MCF 10A (cell line): ENCODE measurements around the gene VAMP4. TPM values are rescaled to one million over a fixed set of nuclear protein-coding genes. Genes with fewer than 3 reads are reported as not detected.
A peak's percentile ranks its signal among the peaks of the same experiment; 100 is the strongest.

Experiments used
- BruUV-seq: library from RNA; stranded (reverse); fragments of 400-500 nt; replicated peaks from 2 replicates; lab custom pipeline; 2021; lab: Mats Ljungman, UMichigan
- CTCF ChIA-PET: fragments of 300-600 bp; sonication (Branson Sonifier 250); formaldehyde crosslinking; extraction: SDS; loops from one replicate; lab custom pipeline; 2021; ENCODE audit warnings: antibody characterized with exemption, inconsistent platforms; lab: Yijun Ruan, JAX
- POLR2A ChIA-PET: fragments of 300-600, 350-650 bp; sonication (Branson Sonifier 250); formaldehyde crosslinking; extraction: SDS; loops from one replicate; lab custom pipeline; 2020; ENCODE audit warnings: antibody characterized with exemption, inconsistent platforms; lab: Yijun Ruan, JAX
- DNase-seq: peaks from one replicate; pipeline ENCODE4 v3.0.0-alpha.2; 2018; ENCODE audit not compliant: unreplicated experiment
- H3K27ac Mint-ChIP-seq: one replicate; pipeline ENCODE4 v1.8.0; 2022; ENCODE audit warnings: mild to moderate bottlenecking, low read depth, mixed read lengths; ENCODE audit not compliant: unreplicated experiment
- H3K27me3 Mint-ChIP-seq: one replicate; pipeline ENCODE4 v1.8.0; 2022; ENCODE audit warnings: mixed read lengths; ENCODE audit not compliant: insufficient read depth, unreplicated experiment
- H3K36me3 Mint-ChIP-seq: one replicate; pipeline ENCODE4 v1.8.0; 2022; ENCODE audit warnings: mild to moderate bottlenecking, moderate library complexity, mixed read lengths; ENCODE audit not compliant: insufficient read depth, unreplicated experiment
- H3K4me1 Mint-ChIP-seq: one replicate; pipeline ENCODE4 v1.8.0; 2022; ENCODE audit warnings: mixed read lengths; ENCODE audit not compliant: insufficient read depth, unreplicated experiment
- H3K4me3 Mint-ChIP-seq: one replicate; pipeline ENCODE4 v1.8.0; 2022; ENCODE audit warnings: mild to moderate bottlenecking, moderate library complexity, mixed read lengths; ENCODE audit not compliant: unreplicated experiment
- H3K9me3 Mint-ChIP-seq: one replicate; pipeline ENCODE4 v1.8.0; 2022; ENCODE audit warnings: mixed read lengths; ENCODE audit not compliant: unreplicated experiment
- CTCF ChIP-seq: fragments of 200-600 bp; IDR thresholded peaks from one replicate; pipeline ENCODE4 v1.8.0; 2022; ENCODE audit warnings: antibody characterized with exemption, mild to moderate bottlenecking; ENCODE audit not compliant: unreplicated experiment
- intact Hi-C: fragments of 100-400 bp; cut with micrococcal nuclease; formaldehyde crosslinking; loops from 2 replicates; pipeline ENCODE4 v1.14.1; 2022
- total RNA-seq: library from RNA; stranded (reverse); gene quantifications from 2 replicates; pipeline ENCODE4 v1.2.3, GENCODE V29; 2022

Gene VAMP4
- total RNA-seq, 1 experiment from 2014 or later, result 20.2 TPM

- CTCF ChIA-PET, result interaction anchor here (0.5 to 10.0 kb wide), 9 partner anchors 8 to 974 kb away, joined by 3 to 63 read pairs (median 5); no protein-coding TSS in a partner anchor
- intact Hi-C loops, result loop anchor here (5.0 to 10.0 kb wide), 3 partner anchors 95 to 793 kb away; partner anchors contain the start of genes PRRC2C and SUCO
- Mint-ChIP-seq H3K36me3 (peaks cover 27% of the 10 kb centered on the region), H3K27me3 (no peaks in the 10 kb centered on the region), H3K4me1 (peaks cover 45% of the 10 kb centered on the region), H3K9me3 (no peaks in the 10 kb centered on the region), H3K27ac (peak overlapping the region; percentile 98), H3K4me3 (peak overlapping the region; percentile 38)
- peak; percentile 35 for DNase-seq
- no TSS peak for BruUV-seq
- POLR2A ChIA-PET, result interaction anchor here (1.0 to 8.1 kb wide), 5 partner anchors 11 to 395 kb away, joined by 3 to 307 read pairs (median 27); partner anchors contain the start of gene METTL13
- no peak for TF ChIP-seq CTCF
These were observed 2.2 kb downstream of the VAMP4 start for GRCh38 chr1:171739656-171740055.

GRCh38 chr1:171738911-171739310 lies 3.0 kb downstream of the VAMP4 start:
- ChIA-PET POLR2A (interaction anchor here (1.0 to 8.1 kb wide), 4 partner anchors 10 to 395 kb away, joined by 3 to 307 read pairs (median 15); partner anchors contain the start of gene METTL13), CTCF (interaction anchor here (0.6 to 10.0 kb wide), 5 partner anchors 21 to 1222 kb away, joined by 3 to 63 read pairs (median 6); no protein-coding TSS in a partner anchor)
- no peaks in the 10 kb centered on the region for H3K9me3 Mint-ChIP-seq
- peak overlapping the region; percentile 98 for H3K27ac Mint-ChIP-seq
- H3K36me3 Mint-ChIP-seq, result peaks cover 33% of the 10 kb centered on the region
- intact Hi-C loops, result no loop called here
- no peak overlapping the region for H3K4me3 Mint-ChIP-seq
- no TSS peak for BruUV-seq
- no peaks in the 10 kb centered on the region for H3K27me3 Mint-ChIP-seq
- DNase-seq, result no peak
- no peak for TF ChIP-seq CTCF
- peaks cover 39% of the 10 kb centered on the region for H3K4me1 Mint-ChIP-seq

DNA sequence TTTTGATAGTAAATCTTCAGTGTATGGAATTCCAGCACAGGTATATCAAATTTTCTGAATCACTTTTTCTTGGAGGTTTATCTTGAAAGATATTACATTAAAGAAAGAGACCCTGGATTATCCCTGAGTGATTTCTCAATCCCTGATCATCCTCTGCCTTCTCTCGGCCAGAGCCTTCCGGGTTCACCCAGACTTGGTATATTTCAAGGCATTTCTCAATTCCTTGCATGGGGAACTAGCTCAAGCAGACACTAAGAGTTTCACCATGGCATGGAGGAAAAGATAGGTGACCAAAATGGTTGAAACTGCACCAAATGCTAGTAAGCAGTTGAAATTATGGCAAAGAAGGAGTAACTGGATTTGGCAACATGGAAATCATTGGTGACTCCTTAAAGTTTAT lies 5.7 kb downstream of the VAMP4 start:
- no peak overlapping the region for H3K4me3 Mint-ChIP-seq
- H3K36me3 Mint-ChIP-seq, result peaks cover 39% of the 10 kb centered on the region
- ChIA-PET CTCF (interaction anchor here (0.7 to 10.0 kb wide), 3 partner anchors 19 to 91 kb away, joined by 3 to 63 read pairs (median 3); no protein-coding TSS in a partner anchor), POLR2A (no interaction called here)
- peaks cover 25% of the 10 kb centered on the region for H3K4me1 Mint-ChIP-seq
- TF ChIP-seq CTCF, result no peak
- no peak overlapping the region for H3K27ac Mint-ChIP-seq
- intact Hi-C loops, result no loop called here
- no TSS peak for BruUV-seq
- no peaks in the 10 kb centered on the region for H3K9me3 Mint-ChIP-seq
- no peaks in the 10 kb centered on the region for H3K27me3 Mint-ChIP-seq
- no peak for DNase-seq

DNA sequence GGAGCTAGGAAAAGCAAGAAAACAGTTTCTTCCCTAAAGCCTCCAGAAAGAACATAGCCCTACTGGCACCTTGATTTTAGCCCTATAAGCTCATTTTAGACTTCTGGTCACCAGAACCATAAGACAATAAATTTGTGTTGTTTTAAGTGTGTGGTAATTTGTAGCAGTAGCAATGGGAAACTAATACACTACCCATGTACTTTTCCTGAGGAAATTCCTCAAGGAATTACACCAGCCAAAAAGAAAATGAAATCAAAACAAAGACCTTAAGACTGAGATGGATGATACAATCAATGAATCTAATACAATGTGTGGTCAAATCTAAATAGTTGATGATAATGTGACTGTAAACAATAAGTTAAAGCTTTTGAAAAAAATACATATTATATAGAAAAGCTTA lies 11.8 kb downstream of the VAMP4 start:
- no peak for TF ChIP-seq CTCF
- H3K27me3 Mint-ChIP-seq, result no peaks in the 10 kb centered on the region
- CTCF ChIA-PET, result interaction anchor here (0.5 to 2.7 kb wide), 7 partner anchors 12 to 256 kb away, joined by 3 to 16 read pairs (median 3); partner anchors contain the start of gene VAMP4
- BruUV-seq, result no TSS peak
- H3K4me1 Mint-ChIP-seq, result peaks cover 10% of the 10 kb centered on the region
- no peak for DNase-seq
- H3K9me3 Mint-ChIP-seq, result no peaks in the 10 kb centered on the region
- POLR2A ChIA-PET, result interaction anchor here (3.4 kb wide), 1 partner anchor 11 kb away, joined by 27 read pairs; the partner anchor contains the start of gene VAMP4
- intact Hi-C loops, result no loop called here
- H3K27ac Mint-ChIP-seq, result no peak overlapping the region
- H3K36me3 Mint-ChIP-seq, result peaks cover 46% of the 10 kb centered on the region
- no peak overlapping the region for H3K4me3 Mint-ChIP-seq
